Stimulated activated CD8-positive, alpha-beta memory T cell treated with anti-CD3 and anti-CD28 coated beads, Interleukin-2, amount 100 ng/mL, for 1 hour (primary cell): ENCODE results near the gene TUBG2.
"Not testable (repeated sequence)": the region's sequence is repeated elsewhere in the genome, so short reads cannot be mapped to it uniquely, and the experiment has no call there.

Experiments
- DNase-seq, 2 donors: peaks; one replicate each; pipeline ENCODE4 v3.0.0-alpha.2; 2020; ENCODE audit warnings: low read depth in 2 of 2

Gene TUBG2

DNA sequence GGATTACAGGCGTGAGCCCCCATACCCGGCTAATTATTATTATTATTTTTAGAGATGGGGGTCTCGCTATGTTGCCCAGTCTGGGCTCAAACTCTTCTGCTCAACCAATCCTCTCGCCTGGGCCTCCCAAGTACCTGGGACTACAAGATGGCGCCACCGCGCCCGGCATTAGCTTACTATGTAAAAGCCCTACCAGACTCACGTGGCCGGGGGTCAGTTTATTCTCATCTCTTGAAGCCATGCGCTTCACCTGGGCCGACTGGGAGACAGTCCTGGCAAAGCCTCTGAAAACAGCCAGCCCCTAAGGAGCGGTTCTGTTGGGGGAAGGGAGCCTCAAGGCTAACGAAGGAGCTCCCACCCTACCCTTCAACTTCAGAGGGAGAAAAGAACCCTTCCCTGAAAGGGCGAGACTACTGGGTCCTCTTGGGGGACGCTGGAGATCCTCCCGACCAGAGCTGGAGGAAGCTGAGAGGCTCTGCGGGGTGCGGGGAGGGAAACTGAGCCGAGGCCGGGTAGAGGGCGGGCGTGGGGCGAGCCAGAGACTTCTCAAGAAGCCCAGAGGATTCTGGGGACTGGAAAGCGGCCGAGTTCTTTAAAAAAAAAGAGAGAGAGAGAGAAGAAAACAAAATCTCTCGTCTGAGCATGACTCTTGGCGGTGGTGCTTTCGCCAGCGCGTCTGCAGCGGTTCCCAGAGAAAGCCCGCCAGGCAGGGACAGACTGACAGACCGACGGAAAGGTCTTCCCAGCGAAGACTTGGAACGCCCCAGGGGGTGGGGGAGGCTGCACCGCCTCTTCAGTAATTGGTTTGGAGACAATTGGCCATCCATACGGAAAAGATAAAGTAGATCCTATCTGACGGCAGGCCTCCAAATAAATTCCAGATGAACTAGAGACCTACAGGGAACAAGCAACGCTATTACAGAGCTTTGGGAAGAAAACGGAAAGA lies 5.6 kb upstream of the TUBG2 start:
- DNase-seq = no peak

DNA sequence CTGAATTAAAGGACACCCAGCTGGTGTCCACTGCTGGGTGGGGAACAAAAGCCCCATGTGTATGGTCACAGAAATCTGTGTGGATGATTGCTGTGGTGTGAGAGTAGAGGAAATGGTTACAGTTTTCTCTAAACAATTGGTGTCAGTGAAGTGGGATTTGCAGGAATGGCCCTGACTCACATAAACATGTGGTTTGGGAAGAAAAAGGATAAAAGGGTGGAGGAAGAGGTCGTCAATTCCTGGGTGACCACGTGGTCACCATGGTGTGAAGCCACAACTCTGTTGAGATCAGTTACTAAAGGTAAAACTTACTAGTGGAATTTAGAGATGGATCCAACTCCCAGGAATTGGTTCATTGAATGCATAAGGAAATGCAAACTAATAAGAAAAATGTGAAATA lies 3.6 kb upstream of the TUBG2 start:
- no peak for DNase-seq

DNA sequence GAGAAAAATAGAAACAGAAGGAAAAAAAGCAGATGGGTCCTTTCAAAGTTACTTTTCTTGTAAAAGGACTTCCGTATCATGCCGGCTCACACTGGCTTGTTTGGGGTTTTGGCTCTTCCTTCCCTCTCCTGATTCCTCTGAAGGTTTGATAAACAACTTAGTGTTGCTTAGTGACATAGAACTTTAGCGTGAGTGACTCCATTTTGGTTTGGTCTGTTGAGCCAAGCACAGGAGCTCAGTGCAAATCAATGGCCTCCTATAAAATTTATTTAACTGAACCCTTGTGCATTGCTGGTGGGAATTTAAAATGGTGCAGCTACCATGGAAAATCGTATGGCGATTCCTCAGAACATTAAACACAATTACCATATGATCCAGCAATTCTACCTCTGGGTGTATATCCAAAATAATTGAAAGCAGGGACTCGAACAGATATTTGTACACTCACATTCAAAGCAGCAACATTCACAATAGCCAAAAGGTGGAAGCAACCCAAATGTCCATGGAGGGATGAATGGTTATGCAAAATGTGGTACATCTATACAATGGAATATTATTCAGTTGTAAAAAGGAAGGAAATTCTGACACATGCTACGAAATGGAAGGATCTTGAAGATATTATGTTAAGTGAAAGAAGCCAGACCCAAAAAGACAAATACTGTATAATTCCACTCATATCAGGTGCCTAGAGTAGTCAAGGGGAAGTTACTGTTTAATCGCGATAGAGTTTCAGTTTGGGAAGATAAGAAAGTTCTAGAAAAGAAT lies 1.1 kb upstream of the TUBG2 start:
- DNase-seq = no peak

DNA sequence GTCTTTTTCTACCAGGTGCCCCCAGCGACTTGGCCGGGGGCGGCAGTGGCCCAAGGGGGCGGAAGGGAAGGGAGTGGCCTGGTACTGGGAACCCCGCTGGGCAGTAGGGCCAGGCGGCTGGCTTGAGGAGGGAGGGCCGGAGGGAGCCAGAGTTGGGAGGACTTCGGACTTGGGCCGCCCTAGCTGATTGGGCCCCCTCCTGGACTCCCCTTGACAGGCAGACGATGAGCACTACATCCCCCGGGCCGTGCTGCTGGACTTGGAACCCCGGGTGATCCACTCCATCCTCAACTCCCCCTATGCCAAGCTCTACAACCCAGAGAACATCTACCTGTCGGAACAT lies 819 bp downstream of the TUBG2 start:
- DNase-seq = not testable (repeated sequence)

DNA sequence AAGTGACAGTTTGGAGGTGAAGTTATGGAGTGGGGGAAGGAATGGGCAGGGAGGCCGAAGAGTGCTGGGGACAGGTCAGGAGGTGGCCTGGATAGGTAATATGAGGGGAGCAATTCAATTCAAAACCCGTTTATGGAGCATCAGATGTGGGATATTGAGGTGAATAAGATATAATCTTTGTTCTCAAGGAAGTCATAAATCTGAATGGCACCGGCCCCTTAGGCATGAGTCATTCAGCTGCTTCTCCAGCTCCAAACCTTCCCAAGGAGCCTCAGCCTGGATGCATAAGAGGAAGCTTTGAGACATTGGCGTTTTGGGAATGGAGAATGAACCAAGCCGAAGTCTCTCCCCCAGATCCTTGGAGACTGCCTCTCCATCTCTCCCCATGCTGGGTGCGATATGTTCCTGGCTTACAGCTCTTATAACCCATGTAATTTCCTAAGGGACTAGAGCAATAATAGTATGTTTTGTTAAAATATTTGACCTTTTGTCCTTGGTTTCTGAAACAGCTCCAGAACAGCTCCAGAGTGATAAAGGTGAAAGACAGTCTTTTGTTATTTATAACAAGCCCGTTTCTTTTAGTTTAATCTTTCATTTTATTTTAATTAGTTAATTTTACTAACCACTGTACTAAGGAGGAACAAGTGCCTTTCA lies 1.7 kb downstream of the TUBG2 start:
- DNase-seq = no peak

DNA sequence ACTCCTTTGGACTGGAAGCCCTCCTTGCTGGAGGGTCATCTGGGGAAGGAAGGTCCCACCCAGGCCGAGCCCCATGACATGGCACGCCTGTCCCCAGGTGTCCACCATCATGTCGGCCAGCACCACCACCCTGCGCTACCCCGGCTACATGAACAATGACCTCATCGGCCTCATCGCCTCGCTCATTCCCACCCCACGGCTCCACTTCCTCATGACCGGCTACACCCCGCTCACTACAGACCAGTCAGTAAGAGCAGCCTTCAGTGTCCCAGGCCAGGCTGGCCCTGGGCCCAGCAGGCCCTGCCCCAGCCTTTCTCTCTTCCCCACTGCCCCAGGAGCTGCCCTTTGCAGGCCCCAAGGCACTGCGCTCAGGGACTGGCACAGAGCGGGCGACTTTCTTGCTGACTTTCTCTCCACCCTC lies 6.5 kb downstream of the TUBG2 start:
- DNase-seq = no peak

DNA sequence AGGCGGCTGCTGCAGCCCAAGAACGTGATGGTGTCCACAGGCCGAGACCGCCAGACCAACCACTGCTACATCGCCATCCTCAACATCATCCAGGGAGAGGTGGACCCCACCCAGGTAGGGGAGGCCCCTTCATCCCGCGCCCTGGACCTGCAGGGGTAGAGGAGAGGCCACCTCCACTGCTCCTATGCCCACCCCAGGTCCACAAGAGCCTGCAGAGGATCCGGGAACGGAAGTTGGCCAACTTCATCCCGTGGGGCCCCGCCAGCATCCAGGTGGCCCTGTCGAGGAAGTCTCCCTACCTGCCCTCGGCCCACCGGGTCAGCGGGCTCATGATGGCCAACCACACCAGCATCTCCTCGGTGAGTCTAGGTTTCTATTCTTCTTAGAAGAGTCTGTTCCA lies 7.0 kb downstream of the TUBG2 start:
- DNase-seq = not testable (repeated sequence)

DNA sequence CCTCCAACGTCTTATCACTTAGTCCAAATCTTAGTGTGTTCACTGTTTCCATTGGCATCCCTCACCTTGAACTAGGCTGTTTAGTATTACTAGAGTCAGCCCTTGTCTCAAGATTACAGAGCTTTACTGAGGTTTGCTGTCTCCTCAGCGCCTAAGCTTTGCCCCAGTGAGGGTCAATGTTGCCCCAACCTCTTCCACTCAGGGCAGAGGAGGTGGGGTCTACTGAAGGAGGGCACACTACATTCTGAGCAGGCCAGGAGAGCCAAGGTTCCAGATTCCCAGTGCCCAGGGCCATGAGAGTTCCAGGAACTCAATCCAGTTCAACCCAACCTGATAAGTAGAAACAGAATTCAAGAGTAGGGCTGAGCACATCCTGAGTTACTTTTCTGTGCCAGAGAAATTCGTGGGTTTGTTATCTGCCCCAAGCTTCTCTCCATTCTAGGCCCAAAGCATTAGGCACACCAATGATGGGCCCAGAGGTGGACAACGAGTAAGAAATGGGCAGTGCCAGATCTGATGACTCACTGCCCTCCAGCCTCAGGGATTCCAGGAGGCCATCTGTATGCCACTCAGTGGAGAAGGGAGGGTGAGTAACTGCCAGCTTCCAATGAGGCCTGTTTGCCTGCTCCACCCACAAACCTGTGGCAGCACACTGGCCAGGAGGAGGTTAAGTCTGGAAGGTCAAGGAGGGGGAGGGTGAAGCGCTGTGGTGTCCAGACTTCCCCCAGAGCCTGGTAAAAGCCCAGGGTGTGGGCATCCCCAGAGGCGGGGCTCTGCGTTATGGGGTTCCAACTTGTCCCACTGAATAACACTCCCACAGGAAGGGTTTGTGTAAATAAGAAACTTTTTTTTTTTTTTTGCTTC lies 8.2 kb downstream of the TUBG2 start:
- DNase-seq = no peak

DNA sequence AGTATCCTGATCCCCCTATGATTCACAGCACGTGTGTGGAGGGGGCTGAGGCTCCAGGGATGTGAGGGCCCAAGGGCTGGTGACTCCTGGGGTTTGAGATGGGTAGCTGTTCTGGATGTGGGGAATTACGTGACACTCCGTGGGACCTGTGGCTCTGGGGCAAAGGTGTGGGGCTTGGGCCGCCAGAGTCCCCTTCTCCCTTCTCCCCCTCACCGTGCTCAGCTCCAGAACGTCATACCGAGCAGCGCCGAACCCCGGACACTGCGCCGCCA lies 10.6 kb downstream of the TUBG2 start:
- DNase-seq = no peak

DNA sequence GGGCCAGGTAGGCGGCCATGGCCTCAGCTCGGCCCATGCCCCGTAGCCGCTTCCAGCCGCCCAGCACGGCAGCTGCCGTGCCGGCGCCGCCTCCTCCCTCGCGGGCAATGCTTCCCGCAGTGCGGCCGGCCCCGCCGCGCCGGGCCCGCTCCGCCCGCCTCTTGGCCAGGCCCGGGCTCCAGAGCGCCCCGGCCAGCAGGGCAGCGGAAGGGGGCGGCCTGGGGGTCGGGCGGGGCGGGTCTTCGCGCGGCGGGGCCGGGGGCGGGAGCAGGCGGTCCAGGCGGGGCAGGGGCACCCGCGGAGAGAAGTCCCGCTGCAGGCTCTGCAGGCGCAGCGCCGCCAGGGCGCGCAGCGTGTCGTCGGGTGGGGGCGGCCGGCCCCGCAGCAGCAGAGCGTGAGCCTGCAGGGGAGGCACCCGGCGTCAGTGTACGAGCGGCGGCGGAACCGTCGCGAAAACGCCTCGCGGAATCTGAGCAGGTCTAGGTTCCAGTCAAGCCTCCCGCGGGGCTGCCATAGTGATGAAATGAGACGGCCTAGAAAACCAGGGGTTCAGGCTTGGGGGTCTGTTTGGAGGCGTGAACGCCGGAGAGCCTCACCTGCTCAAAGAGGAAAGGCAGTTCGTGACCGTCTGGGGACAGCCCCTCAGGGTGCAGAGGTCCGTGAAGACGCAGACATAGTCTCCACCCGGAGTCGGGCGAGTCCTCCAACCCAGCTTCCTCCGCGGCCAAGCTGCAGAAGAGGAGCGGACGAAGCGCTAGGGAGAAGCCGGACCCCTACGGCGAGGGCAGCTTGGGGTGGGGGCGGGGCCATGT lies 11.1 kb downstream of the TUBG2 start:
- no peak for DNase-seq

DNA sequence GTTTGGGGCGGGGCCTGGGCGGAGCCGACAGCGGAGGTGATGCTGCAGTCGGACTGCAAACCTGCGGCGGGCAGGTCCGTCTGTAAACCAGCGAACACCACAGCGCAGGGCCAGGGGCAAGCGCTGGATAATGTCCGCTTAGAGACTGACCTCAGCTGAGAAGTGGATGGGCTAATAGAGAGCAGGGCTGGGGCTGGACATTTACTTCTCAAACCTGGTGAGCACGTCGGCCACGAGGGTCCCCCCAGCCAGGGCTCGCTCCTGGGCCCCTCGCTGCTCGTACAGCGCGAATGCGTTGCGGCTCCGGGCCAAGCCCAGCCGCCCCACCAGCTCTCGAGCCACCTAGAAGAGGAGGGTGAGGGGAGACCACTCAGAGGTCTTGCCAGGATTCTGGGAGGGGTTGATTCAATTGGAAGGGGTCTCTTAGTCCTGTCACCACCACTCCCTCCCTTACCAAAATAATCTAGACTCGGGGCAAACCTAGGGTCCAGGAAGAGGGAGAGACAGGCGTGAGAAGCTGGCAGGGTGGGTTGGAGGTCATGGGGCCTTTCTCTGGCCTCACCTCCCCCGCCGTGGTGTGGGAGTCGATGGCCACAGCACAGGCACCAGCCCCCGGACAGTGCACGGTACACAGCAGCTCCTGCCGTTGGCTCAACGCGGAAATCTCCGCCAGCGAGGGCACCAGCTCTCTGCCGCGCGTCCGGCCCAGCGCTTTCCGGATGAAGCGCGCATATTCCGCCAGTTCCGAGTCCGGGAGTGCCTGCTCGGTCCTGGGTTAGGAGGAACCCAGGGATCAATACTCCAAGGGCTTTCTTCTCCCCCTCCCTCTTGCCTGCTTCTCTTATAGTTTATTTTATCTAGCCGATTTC lies 11.9 kb downstream of the TUBG2 start:
- DNase-seq = no peak

DNA sequence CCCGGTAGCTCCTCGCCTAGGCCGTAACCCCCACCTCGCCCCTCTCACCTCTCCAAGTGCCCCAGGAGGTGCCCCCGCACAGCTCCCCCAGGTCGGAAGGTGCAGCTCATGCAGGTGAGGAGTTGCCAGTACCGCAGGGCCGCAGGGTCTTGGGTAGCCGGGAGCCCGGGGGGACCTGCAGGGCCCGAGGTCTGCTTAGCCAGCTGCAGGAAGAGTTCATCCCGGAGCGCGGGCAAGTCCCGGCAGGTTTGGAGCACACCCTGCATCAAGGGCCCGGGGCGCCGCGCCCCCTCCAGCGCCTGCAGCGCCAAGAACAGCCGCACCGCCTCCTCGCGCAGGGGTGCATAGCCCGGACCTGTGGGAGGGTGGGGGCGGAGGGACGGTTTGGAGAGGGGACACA lies 13.0 kb downstream of the TUBG2 start:
- DNase-seq = no peak

DNA sequence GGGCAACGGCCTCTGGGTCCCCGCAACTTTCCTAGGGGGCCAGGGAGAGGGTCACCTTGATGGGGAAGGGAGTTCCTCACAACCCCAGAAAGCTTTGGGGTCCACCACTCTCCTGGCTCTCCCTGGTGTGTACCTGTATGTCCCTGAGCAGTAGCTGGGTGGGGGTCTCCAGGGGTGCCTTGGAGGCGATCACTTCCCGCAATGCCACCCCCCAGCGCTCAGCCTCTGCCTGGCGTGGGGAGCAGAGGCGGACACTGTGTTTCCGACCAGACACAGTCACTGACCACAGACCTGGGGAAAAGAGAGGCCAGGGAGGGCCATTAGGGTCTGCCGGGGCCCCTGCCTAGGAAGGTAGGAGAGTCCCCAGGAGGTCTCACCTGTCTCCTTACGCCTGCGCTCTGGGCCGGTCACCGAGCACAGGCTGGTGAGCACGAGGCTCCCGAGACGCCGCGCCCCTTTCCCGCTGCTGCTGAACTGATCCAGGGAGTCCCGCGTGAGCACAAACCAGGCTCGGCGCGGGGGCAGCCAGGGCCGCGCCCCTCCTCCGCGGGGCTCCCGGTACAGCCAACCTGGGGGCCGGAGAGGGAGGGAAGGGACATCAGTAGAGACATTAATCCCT lies 14.3 kb downstream of the TUBG2 start:
- DNase-seq = no peak

DNA sequence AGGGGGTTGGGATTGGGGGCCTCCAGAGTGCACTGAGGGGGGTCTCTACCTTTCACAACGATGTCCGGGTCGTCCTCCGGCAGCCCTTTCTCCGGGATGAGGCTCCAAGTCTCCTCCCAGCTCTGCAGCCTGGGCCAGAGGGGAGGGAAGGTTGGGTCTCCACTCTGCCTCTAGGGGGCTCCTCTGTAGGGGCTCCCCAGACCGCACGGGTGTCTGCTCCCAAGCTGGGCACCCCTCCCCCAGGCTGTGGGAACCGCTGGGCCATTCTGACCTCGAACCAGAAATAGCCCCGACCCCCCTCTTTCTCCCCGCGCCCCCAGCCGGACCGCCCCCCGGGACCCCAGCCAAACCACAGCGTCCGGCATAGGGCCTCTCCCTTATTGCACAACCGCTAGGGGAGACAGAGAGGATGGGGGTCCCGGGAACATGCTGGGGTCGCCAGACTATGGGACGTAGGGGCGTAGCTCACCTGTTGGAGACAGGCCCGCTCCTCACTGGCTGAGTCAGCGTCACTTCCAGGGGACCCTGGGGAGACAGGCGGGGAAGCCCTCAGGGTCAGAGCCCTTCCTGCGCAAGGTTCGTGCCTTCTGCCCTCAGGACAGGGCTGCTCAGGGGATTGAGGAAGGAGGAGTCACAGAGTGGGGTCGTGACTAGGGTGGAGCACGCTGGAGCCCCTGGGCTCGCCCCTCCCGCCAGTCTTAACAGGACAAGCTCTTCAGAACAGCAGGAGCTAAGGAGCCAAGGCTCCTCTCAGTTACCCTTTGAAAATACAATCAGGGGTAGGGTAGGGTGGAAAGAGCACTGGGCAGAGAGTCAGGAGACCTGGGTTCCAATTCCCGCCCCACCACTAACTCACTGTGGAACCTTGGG lies 15.0 kb downstream of the TUBG2 start:
- DNase-seq = no peak

DNA sequence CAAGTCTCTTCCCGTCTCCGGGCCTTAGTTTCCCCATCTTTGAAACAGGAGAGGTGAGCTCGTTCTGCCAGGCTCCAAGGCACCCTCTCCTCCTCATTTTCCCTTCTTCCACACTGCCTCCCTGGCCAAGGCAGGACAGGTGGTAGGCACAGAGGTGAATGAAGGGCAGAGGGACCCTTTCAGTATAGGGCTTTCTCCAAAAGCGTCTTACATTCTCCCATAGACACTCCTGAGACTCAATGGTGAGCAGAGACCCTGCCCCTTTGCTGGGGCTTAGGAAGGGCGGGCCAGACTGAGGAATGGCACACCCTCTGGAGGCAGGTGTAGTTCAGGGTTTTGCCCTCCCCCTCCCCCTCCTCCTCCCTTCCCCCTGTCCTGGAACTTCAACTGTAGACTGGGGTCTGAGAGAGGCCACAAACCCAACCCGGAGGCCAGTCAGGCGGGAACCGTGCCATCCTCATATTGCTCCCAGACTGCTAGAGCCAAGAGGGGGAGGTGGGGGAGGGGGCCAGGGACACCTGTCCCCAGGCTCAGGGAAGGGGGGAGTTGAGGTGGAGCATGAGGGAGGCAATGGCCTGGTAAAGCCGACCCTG lies 15.8 kb downstream of the TUBG2 start:
- DNase-seq = no peak

DNA sequence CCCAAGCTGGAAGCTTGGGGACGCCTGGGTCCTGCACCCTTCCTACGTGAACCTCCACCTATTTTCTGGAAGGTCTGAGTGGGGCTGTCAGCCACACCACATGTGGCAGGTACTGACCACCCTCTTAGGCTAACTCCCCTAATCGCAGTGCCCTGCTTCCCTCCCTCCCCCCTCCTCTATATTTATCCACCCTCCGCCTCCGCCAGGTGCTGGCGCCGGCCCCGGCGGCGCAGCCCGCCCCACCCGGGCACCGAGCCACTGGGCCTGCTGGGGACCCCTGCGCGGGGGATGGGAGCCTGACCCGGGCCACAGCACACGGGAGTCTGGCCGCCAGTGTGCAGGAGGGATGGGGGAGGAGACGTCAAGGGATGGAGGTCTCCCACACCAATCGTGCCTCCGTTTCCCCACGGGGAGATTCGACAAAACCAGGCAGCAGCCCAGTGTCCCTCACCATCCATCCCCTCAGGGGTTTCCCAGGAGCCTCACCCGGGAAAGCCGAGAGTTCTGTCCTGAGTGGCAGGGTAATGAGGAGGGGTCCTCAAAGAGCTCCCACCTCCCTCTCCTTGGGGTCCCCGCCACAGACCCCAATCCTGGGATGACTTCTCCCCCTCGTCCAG lies 16.4 kb downstream of the TUBG2 start:
- no peak for DNase-seq

DNA sequence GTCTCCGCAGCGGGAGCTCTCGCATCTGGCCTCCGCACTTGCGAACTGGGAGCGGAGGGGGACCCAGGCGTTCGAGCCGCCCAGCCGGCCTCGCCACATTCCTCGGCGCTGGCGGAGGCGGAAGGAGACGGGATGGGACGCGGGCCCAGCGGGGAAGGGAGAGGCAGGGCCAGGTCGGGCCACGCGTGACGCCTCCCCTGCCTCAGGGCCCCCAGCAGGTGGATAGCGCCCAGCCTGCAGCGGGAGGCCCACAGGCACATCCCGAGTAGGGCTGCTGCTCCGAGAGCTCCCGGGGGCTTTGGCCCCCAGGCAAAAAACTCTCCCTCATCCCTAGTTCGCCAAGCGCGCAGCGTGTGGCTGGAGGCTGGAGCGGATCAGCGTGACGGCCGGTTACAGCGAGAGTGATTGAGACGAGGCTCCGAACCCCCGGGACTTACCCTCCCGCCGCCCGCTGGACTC lies 16.9 kb downstream of the TUBG2 start:
- no peak for DNase-seq
